Stimulated activated CD8-positive, alpha-beta memory T cell treated with anti-CD3 and anti-CD28 coated beads, Interleukin-4, amount 100 ng/mL, for 48 hours (primary cell): ENCODE results near the gene IFNA17.
"Not testable (repeated sequence)": the region's sequence is repeated elsewhere in the genome, so short reads cannot be mapped to it uniquely, and the experiment has no call there.

ENCODE experiments used
- DNase-seq: peaks from one replicate; pipeline ENCODE4 v3.0.0-alpha.2; 2020

IFNA17 gene

GRCh38 chr9:21228122-21228521, at the start of gene IFNA17:
Gene IFNA17, minus strand, starts transcription at chr9:21228222. Its CDS starts 49 bp downstream, at chr9:21228173.
- no peak for DNase-seq

GRCh38 chr9:21268347-21268657, 40.3 kb upstream of the IFNA17 start:
- no peak for DNase-seq

- DNase-seq, result no peak
Measured at GRCh38 chr9:21267485-21268346, 39.7 kb upstream of the IFNA17 start.

GRCh38 chr9:21266733-21267484, 38.9 kb upstream of the IFNA17 start:
- no peak for DNase-seq

- DNase-seq, result no peak
Measured at GRCh38 chr9:21265421-21266189, 37.6 kb upstream of the IFNA17 start.

GRCh38 chr9:21255538-21256212, 27.7 kb upstream of the IFNA17 start:
- no peak for DNase-seq

- no peak for DNase-seq
Measured at GRCh38 chr9:21252721-21253547, 24.9 kb upstream of the IFNA17 start.

GRCh38 chr9:21251638-21252037, 23.6 kb upstream of the IFNA17 start:
- DNase-seq, result no peak

GRCh38 chr9:21251190-21251589, 23.2 kb upstream of the IFNA17 start:
- DNase-seq, result no peak

GRCh38 chr9:21244836-21245235, 16.8 kb upstream of the IFNA17 start:
- DNase-seq, result no peak

GRCh38 chr9:21239911-21240310, 11.9 kb upstream of the IFNA17 start, which contains the start of gene IFNA14:
Gene IFNA14, minus strand, starts transcription at chr9:21240005. Its CDS starts 70 bp downstream, at chr9:21239935.
- no peak for DNase-seq

GRCh38 chr9:21236360-21236714, 8.3 kb upstream of the IFNA17 start:
- not testable (repeated sequence) for DNase-seq

- peak; percentile 32 for DNase-seq
Measured at GRCh38 chr9:21235468-21236359, 7.7 kb upstream of the IFNA17 start.

GRCh38 chr9:21234153-21234687, 6.2 kb upstream of the IFNA17 start:
- DNase-seq, result no peak

- no peak for DNase-seq
Measured at GRCh38 chr9:21233258-21233657, 5.2 kb upstream of the IFNA17 start.

GRCh38 chr9:21217211-21217610, 10.8 kb downstream of the IFNA17 start, which contains the start of gene IFNA16:
Gene IFNA16, minus strand, starts transcription at chr9:21217311. Its CDS starts 6 bp downstream, at chr9:21217305.
- not testable (repeated sequence) for DNase-seq

- DNase-seq, result not testable (repeated sequence)
Measured at GRCh38 chr9:21213411-21214326, 14.4 kb downstream of the IFNA17 start.

- not testable (repeated sequence) for DNase-seq
Measured at GRCh38 chr9:21212160-21212559, 15.9 kb downstream of the IFNA17 start.

GRCh38 chr9:21210782-21211181, 17.2 kb downstream of the IFNA17 start:
- not testable (repeated sequence) for DNase-seq
